CD4-positive, alpha-beta T cell treated with Interleukin-4 for 4 hours (primary cell): ENCODE measurements around the gene ARAF.
"Not testable (repeated sequence)": the region's sequence is repeated elsewhere in the genome, so short reads cannot be mapped to it uniquely, and the experiment has no call there.

ENCODE experiments used
- DNase-seq: peaks from one replicate; pipeline ENCODE4 v3.0.0-alpha.2; 2020

The ARAF gene

DNA sequence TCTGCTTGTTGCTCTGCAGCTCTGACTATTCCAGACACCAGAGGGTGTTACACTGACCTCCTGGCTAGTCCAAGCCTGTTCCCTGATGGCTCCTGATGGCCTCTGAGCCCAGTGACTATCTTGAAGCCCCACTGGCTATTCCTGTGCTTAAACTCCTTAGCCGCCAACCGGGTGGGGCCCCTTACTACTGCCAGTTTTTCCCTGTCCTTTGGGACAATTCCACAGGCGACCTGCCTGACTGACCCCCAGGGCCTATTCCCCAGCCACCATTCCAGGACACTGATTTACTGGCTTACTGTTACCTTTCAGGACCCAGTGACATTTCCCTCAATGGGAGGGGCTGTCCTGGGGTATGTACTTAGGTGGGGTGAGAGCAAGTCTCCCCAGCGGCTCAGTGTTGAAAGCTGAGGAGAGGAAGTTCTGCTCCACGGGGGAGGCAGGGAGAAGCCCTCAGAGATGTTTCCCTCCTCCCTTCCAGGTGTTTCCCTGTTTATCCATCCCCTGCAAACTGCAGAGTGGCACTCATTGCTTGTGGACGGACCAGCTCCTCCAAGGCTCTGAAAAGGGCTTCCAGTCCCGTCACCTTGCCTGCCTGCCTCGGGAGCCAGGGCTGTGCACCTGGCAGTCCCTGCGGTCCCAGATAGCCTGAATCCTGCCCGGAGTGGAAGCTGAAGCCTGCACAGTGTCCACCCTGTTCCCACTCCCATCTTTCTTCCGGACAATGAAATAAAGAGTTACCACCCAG, 25.2 kb downstream of the ARAF start:
- no peak for DNase-seq

DNA sequence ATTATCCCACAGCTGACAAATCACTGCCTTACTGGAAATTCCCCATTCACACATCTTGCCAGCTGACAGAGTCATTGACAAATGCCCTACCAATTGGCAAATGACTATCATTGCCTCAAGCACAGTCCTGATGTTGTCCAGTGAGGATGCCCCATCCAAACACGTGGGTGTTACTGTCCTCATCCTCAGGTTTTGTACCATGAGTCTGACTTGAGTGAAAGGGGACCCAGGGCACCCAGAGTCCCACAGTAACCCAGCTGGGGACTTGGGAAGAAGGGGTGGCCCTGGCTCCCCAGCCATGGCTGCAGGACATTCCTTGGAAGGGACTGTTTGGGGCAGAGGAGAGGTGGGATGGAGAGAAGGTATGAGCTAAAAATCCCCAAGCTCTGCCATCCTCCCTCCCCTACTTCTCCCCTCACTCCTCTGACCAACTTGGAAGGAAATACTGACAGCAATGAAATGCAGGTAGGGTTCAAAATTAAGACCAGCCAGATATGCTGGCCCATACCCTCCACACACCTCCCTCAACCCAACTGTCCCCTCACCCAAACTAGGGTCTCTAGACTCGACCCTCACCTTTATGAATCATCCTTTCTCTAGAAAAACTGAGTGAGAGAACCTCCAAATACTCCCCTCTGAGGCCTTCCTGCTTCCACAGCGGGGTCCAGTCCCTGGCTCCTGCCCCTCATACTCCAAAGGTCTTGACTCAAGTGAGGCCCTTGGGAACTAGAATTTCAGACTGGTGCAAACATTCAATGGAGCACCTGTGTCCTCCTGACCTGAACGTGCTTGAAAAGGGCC, 26.3 kb downstream of the ARAF start:
- DNase-seq = no peak

DNA sequence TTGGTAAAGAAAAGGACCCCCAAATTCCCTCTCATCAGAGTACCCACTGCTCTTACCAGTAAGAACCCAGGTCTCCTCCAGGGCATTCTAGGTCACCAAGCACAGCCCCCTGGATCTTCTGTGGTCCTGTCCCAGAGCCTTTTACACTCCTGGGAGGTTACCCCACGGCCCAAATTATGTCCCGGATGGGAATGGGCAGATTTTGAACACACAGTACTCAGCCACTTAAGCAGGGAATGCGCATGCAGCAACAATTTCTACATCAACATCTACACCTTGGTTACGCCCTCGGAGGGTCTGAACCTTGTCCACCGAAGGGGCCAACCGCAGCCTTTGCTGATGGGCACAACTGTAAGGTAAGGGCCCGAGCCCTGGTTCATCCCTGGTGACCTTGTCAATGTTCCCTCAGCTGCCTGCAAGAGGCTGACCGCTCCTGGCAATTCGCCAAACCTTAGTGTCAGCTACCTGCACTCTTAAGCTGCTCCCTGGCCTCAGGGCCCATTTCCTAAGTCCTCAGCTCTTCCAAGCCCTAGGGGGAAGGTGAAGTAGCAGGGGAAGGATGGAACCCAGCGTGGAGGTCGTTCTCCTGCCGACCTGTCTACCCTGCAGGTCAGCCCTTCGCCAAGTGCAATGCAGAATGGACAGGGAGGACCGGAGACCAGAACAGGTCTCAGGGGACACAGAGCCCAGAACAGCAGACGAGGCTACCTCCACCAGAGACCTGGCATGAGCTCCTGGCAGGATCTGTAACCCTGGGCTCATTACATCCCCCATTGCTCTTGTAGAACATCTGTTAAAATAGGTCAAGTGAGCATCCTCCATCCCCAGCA, 27.1 kb downstream of the ARAF start:
- no peak for DNase-seq

DNA sequence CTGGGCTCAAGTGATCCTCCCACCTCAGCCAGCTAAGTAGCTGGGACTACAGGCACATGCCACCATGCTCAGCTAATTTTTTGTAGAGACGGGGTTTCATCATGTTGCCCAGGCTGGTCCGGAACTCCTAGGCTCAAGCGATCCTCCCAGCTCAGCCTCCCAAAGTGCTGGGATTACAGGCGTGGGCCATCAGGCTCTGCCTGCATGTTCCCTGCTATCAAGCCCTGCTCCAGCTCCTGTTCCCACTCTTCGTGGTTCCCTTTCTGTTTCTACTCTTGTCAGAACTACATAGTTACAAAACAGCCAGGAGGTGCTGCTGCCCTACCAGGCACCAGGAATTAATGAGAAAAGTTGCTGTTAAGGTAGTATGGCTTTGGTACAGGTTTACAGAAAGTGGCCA, 30.0 kb downstream of the ARAF start:
- DNase-seq = no peak

DNA sequence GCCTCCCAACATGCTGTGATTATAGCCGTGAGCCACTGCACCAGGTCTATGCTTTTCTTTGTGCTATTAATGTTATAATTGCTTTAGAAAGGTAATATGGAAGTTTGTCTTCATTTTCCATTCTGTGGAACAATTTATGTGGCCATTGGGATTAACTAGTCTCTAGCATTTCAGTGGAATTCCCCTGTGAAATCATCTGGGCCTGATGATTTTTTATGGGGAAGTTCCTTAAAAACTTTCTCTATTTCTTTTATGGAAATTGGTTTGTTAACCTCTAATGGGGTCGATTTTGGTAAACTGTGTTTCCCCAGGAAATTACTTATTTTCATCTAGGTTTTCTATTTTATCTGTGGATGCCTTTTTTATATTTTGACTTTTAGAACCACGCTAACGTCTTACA, 32.5 kb downstream of the ARAF start:
- DNase-seq = no peak

DNA sequence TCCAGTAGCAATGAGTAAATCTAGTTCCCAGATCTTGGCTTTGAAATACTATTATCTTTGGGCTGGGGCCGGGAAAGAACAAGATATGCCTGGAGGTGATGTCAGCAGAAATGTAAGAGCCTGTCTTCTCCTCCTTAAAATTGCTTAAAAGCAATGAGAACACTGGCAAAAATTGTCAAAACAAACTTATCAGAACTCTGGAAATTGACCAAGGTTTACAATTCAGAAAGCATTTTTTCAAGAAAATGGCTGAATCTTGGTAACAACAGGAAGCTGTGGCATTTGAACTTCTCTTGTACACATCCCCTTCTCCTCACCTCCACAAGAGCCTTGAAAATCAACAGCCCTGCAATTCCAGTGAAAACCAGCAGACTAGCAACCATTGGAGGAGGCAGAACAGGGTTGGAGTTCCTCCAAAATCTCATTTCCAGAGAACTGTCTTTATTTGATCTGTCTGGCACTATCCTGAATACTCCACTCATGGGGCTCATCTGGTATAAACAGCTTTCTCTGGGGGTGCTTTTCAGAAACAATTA, 34.8 kb downstream of the ARAF start:
- peak; percentile 4 for DNase-seq

DNA sequence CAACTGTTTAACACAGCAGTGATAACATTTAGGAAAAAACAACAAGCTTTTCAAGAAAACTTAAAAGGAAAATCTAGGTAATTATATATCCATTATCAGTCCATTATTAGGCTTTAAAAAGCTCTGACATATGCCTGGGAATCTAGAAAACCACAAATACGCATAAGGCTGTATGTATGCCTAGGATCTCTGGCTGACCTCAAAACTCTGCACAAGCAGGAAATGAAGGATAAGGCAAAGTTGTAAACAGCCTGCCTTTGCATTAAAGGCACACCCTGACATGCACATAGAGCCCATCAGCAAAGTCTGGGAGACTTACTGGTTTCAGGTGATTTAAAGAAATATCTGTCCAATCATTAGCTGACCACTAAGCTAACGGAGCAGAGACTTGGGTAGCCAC, 35.3 kb downstream of the ARAF start:
- no peak for DNase-seq

DNA sequence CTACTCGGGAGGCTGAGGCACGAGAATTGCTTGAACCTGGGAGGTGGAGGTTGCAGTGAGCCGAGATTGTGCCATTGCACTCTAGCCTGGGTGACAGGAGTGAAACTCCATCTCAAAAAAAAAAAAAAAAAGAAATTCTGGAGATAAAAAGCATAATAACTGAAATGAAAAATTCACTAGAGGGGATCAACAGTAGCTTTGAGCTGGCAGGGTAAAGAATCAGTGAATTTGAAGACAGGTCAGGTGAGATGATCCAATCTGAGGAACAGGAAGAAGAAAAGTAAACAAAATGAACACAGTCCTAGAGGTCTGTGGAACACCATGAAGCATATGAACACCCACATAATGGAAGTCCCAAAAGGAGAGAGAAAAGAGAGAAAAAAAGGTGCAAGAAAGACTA, 36.2 kb downstream of the ARAF start:
- no peak for DNase-seq

DNA sequence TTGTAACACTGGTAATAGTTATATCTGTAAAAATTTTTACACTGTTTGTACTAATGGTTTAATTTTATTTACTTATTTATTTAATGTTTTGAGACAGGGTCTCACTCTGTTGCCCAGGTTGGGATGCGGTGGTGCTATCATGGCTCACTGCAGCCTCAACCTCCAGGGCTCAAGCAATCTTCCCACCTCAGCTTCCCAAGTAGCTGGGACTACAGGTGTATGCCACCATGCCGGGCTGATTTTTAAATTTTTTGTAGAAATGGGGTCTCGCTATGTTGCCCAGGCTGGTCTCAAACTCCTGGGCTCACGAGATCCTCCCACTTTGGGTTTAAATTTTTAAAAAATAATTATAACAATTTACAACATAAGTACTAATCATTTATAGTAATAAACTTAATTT, 42.1 kb downstream of the ARAF start:
- DNase-seq = not testable (repeated sequence)

DNA sequence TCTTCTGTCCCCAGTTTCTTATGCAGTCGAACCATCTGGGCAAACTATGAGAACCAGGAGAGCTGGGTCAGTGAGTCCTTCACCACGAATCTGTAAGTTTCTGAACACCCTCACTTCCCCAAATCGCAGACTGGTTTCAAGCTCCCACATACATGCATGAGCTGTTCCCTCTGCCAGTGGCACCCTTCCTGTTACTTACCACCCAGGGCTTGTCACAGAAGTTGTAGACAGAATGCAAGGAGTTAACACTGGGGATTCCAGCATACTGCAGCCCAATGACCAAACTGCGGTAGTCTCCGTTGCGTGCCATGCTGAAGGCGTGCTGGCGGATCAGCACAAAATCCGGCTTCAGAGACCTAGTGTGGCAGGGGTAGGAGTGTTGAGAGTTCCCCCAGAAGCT, 44.0 kb downstream of the ARAF start:
- no peak for DNase-seq

DNA sequence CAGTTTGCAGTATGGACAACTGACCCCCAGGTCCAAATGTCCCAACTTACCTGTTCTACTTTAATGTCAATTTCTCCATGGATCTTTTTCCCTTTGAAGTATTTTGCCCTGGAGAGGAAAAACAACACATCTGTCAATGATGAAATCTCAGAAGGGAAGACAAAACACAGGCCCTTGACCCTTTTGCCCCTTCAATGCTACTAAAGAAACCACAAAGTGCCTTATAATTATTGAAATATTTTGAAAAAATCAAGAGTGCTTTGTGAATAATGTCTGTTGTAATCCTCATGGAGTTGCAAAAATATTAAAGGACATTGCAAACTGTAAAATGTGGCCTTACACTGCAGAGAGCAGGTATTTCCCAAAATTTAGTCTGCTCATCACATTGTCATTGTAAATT, 46.1 kb downstream of the ARAF start:
- no peak for DNase-seq

DNA sequence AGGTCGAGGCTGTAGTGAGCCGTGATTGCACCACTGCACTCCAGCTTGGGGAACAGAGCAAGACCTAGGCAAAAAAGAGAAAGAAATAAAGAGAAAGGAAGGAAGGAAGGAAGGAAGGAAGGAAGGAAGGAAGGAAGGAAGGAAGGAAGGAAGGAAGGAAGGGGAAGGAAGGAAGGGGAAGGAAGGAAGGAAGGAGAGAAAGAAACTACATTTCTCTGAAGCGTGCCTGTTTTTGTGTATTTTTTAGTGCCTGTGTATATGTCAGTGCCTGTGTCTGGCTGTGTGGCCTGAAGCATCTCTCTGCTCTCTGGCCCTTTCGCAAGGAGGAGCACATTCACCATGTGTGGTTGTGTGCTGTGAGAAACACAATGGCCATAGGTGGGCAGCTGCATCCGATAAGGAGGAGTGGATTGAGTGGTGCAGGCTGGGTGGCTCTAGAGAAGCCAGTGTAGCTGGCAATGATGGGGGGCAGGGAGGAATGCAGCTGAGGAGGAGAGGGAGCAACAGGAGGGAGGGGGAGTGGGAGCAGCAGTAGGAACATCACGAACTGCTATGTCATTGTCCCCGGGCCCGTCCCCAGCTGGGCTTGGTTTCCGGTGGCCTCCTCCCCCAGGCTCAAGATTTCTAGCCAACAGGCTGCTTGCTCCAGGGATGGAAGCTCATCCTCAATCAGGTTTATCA, 47.3 kb downstream of the ARAF start:
- DNase-seq = no peak

DNA sequence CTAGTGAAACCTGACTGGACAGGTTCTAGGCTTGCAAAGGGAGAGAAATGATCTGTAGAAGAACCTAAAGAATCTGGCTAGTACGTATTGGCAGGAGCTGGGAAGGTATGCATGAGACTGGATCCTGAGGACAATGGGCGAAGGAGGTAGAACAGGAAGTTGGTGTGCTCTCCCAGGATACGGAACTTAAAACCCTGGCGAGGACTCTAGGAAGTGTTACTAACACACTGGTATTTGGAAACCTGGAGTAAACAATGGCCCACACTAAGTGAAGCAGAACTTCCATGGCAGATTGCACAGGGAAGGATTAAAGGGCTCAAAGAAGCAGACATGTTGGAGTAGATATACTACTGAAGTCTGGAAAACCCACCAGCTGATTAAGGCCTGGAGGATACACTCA, 49.5 kb downstream of the ARAF start:
- DNase-seq = no peak

DNA sequence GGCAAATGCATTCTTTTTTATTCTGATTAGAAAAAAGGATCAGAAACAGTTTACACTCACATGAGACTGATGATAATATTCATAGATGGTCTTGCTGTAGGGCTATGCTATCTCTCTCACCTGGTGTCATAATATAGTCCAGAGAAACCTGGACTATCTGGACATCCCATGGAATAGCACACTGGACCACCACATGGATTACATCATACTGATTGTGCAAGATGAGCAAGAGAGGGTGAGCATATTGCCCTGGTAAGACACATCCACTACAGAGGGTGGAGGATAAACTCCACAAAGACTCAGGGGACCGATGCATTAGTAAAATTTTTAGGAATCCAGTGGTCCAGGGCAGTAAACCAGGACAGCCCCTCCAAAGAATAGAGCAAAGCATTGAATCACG, 50.5 kb downstream of the ARAF start:
- no peak for DNase-seq

DNA sequence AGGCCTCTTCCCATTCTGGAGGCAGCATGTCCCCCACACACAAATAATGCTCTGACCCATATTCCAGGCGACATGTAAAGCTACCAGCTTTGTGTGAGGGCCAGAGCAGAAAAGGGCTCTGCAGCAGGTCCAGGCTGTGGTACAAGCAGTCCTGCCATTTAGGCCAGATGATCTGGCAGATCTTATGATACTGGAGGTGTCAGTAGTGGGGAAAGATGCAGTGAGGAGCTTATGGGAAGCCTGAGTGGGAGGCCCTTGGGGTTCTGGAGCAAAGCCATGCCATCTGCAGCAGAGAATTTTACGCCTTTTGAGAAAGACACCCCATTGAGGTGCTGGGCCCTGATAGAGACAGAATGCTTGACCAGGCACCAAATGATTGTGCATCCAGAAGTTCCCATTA, 50.9 kb downstream of the ARAF start:
- DNase-seq = no peak

DNA sequence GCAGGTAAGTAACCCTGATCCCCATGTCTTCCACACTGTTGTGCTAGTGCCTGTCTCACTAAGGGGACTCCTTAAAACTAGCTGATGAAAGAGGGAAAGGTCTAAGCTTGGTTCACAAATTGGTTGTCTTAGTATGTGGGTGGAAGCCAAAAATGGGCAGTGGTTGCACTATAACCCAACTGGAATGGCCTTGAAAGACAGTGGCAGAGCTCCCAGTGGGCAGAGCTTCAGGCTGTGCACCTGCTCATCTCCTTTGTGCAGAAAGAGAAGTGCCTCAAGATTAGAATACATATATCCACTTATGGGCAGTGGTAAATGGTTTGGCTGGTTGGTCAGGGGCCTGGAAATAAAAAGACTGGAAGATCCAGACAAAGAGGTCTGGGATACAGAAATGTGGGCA, 51.4 kb downstream of the ARAF start:
- DNase-seq = no peak

DNA sequence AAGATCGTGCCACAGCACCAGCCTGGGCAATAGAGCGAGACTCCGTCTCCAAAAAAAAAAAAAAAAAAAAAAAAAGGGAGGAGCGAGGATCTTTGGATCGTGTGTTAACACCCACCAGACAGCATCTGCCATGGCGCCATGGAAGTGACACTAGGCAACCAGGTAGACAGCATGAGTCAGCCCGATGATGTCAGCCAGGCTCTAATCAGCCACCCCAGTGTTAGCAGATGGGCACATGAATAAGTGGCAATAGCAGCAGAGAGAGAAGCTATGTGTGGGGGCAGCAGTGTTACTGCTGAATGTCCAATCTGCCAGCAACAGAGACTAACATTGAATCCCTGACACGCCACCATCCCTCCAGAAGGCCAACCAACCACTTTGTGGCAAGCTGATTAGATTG, 52.1 kb downstream of the ARAF start:
- no peak for DNase-seq

DNA sequence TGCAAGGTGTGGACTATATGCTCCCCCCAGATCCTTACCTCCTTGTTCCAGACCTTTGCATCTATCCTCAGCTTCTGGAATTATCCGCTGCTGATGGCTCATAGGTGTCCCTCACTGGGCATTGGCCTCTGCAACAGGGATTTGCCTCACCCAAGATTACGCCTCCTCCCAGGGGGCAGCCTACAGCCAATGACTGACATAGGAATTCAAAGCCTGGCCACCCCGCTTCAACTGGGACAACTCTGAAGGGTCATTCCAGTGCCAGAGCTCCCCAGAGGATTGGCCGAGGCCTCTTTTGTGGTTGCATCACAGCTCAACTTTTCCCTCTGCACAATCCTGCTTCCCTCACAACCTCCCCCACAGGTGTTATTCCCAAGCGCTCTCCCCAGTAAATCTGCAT, 53.6 kb downstream of the ARAF start:
- DNase-seq = no peak

DNA sequence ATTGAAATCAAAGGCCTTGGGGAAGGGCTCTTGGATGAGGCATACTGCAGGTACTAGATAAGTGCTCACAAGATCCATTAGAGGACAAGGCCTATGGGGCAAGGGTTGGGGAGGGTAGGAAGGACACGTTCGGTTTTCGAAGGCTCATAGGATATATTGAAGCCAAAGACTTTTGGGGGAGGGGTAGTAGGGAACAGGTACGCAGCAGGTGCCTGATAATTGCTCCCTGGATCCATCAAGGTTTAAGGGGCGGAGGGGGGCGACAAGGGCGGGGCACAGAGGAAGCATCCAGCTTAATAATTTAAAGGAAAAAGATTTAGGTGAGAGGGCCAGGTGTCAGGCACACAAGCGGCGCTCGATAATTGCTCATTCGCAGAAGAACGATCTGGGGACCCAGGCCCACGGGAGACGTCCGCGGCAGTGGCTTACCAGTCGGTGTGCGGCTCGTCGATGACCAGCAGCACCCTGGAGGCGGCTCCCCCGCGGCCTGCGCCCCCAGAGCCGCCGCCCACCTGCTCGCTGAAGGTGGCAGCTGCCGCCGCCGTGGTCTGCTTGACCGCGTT, 58.0 kb downstream of the ARAF start:
- DNase-seq = no peak

DNA sequence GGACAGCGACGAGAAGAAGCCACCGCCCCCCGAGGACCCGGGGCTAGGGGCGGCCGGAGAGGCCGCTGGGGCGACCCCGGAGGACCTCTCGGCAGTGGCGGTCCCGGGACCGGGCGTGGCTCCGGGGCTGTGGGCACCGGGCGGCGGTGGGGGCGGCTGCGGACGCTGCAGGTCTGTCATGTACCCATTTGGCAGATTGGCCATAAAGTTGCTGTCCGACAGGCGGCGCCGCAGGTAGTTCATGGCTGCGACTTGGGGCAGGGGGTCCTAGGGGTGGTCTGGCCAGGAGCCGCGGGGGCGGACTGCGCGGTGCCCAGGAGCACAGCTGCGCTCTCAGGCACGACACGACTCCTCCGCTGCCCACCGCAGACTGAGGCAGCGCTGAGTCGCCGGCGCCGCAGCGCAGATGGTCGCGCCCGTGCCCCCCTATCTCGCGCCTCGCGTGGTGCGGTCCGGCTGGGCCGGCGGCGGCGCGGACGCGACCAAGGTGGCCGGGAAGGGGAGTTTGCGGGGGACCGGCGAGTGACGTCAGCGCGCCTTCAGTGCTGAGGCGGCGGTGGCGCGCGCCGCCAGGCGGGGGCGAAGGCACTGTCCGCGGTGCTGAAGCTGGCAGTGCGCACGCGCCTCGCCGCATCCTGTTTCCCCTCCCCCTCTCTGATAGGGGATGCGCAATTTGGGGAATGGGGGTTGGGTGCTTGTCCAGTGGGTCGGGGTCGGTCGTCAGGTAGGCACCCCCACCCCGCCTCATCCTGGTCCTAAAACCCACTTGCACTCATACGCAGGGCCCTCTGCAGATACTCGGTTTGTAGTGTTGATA, 58.7 kb downstream of the ARAF start, which contains the start of gene SYN1:
Gene SYN1, minus strand, starts transcription at position 372 of the 817 bp plus-strand sequence. Its CDS starts 129 bp downstream, at position 243.
- peak; percentile 78 for DNase-seq

DNA sequence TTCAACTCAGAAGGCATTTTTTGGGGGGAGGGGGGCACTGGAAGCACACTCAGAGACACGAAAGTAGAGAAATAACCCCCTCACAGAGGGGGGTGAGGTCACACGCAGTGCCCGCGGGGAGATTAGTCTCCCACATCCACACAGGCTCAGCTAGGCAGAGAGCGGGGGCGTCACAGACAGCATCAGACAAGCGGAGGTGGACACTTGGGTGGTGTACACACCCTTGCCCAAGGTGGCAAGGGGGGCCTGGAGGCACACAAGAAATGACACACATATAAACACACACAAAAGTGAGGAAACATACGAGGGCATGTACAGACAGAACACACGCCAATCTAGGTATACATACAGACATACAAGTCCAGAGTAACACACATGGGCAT, 59.3 kb downstream of the ARAF start:
- DNase-seq = no peak
